HG03378 (cell line): Measurements from ENCODE around the gene CIAO3.
A peak's percentile ranks its signal among the peaks of the same experiment; 100 is the strongest.
"Not testable (repeated sequence)": the region's sequence is repeated elsewhere in the genome, so short reads cannot be mapped to it uniquely, and the experiment has no call there.

Experiments
- ATAC-seq: cut with Tn5 transposase; IDR thresholded peaks from one replicate; pipeline ENCODE4 v1.9.1; 2021; ENCODE audit warnings: mild to moderate bottlenecking, moderate library complexity; ENCODE audit not compliant: unreplicated experiment

Gene CIAO3

DNA sequence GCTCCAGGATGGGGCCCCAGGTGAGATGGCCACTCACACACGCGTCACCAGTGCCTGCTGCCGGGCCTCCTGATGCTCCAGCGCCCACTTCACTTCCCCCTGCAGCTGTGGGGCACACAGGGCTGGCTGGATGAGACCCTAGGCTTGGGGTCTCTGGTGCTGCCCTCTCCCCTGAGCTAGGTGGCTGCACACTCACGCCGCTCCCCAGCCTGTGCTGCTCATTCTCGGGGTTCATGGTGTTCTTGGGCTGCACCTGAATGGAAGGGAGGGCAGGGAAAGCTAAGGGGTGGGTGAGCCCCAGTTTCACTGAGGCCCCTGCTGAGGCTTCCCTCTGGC lies 15.8 kb downstream of the CIAO3 start:
- ATAC-seq, result no peak

DNA sequence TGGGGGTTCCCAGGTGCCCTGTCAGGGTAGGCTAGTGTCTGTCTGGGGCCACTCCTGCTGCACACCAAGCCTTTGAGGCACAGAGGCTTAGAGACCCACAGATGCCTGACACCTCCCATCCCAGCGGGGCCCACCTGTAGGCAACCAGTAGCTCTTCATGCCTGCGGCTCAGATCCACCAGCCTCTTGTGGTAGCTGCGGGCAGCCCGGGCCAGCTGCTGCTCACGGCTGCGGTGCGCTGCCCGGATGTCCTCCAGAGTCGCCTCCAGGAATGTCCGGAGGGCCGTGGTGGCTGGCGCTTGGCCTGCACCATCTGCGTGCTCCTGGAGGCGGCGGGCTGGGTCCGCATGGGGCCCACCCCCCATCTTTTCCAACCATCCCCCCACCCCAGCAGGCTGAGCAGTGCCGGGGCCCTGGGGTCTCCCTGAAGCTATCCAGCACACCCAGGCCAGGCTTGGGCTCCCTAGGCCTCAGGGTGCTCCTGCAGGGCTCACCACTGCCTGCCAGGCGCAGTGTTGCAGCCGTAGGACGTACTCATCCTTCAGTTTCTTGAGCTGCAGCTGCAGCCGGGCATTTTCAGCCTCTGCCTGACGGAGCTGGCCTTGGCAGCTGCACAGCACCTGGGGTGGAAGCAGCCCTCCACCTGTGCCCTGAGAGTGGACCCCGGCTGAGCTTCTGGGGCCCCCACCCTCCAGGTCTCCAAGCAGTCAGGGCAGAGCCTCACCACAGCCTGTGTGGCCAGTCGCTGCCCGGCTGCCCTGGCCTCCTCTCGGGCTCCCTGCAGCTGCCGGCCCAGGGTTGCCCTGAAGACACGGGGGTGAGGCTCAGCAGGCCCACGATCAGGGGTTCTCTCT lies 16.4 kb downstream of the CIAO3 start:
- no peak for ATAC-seq

DNA sequence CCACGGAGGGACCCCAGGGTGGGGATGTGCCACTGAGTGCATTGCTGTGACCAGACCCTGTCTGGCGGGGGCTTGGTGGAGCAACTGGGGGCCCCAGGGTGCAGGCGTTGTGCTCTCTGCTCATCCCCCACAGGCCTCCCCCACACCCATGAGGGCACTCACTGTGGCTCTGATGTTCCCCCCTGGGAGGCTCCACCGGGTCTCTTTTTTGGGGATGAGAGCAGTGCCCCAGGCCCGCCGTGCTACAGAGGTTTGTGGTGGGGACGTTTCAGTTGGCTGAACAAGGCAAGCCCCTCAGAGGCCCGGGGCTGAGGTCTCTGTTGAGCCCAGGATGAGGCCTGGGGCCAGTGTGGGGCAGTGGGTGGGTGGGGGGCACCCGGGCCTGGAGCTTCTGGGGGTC lies 17.1 kb downstream of the CIAO3 start:
- no peak for ATAC-seq

DNA sequence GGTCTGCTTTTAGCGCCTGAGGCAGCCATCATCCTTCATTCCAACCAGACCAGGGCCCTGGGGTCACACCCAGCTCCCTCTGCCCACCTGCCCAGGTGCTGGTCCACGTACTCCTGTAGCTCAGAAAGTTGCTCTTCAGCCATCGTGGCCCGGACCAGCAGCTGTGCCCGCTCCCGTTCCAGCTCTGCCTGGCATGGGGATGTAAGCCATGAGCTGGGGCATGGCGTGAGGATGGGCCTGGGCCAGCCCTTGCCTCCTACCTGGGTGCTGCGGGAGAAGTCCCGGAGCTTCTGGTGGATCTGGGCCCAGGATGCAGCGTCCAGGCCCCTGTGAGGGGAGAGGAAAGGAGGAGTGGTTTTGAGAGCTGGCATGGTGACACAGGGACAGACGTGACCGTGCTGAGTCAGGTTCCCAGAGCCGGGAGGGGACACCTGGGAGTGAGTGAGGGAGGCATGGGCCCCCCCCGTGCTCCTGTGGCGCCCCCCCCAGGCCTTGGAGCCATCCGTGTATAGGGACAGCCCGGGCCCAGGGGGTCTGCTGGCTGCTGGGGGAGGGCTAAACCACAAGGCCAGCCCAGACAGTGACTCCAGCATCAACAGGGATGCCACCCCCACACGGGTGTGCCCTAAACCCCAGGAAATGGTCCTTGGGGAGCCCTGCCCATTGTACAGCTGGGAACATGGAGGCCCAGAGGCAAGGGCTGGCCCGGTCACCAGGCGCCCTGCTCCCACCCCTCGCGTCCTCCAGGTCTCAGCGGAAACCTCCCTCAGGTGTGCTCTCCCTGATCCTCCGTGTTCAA lies 17.8 kb downstream of the CIAO3 start:
- no peak for ATAC-seq

DNA sequence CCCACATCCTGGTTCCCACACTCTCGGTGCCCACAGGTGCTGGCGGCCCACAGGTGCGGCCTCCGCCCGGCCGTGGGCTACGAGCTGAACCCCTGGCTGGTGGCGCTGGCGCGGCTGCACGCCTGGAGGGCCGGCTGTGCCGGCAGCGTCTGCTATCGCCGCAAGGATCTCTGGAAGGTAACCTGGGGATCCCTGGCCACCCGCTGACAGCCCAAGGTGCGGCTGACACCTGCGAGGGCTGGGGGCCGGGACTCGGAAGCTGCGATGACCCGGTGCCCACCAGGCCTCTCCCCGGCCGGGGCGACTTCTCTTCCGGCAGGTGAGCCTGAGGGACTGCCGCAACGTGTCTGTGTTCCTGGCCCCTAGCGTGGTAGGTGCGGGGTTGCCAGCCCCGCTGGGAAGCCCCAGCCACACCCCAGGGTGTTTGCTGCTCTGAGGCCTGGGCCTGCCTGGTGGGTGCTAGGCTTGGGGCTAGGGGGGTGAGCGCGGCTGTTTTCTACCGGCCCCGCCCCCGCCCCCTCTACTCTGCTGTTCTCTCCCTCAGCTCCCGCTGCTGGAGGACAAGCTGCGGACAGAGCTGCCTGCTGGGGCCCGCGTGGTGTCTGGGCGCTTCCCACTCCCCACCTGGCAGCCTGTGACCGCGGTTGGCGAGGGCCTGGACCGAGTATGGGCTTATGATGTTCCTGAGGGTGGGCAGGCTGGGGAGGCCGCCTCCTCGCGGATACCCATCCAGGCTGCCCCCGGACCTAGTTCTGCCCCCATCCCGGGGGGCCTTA lies 18.8 kb downstream of the CIAO3 start:
- no peak for ATAC-seq

DNA sequence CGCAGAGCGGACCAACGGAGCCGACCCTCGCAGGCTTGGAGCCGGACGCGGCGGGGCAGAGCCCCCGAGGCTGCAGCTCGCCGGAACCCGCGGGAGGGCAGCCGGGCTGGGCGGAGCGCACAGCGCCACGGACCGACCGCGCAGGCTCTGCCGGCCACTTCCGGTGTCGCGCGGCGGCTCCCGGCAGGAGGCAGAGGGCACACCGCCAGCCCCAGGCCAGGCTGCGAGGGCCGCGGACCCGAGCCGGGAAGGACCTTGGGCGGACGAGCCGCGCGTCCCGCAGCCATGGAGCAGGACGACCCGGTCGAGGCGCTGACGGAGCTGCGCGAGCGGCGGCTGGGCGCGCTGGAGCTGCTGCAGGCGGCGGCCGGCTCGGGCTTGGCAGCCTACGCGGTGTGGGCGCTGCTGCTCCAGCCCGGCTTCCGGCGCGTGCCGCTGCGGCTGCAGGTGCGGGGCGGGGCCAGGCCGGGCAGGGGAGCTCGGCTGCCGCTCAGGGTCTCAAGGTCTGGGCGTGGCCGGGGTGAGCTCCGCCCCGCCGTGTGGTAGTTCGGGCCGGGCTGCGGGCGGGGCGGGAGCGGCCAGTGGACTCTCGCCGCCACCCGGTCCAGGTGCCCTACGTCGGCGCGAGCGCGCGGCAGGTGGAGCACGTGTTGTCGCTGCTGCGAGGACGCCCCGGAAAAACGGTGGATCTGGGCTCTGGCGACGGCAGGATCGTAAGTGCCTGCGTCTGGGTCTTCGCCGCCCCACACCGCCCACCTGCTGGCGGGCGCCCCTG lies 19.6 kb downstream of the CIAO3 start, which contains the start of gene ANTKMT:
TSS of gene ANTKMT (plus strand) at position 157 of the 775 bp plus-strand sequence. CDS start at position 286, 129 bp downstream.
- ATAC-seq, result peak; percentile 33

DNA sequence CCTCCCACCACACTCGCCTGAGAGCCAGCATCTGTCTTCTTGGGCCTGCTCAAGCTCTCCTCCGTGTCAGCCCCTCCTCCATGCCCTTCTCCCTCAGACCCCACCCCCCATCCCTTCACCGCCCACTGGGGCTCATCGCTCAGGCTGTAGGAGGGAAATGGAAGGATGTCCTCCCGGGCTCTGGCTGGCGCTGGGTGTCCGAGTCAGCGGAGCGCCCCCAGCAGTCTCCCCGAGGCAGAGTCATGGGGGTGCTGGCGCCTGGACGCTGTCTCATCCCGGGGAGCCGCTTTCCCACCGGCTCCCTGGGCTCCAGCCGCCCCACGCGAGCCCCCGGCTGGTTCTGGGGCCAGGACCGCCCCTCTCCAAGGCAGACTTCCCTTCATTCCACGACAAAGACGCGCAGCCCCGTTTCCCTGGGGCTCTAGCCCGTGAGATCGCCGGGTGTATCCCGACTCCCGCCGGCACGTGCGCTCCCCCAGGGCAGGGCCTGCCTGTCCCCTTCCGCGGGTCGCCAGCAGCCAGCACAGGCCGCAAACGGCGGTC lies 20.3 kb downstream of the CIAO3 start:
- peak; percentile 3 for ATAC-seq

DNA sequence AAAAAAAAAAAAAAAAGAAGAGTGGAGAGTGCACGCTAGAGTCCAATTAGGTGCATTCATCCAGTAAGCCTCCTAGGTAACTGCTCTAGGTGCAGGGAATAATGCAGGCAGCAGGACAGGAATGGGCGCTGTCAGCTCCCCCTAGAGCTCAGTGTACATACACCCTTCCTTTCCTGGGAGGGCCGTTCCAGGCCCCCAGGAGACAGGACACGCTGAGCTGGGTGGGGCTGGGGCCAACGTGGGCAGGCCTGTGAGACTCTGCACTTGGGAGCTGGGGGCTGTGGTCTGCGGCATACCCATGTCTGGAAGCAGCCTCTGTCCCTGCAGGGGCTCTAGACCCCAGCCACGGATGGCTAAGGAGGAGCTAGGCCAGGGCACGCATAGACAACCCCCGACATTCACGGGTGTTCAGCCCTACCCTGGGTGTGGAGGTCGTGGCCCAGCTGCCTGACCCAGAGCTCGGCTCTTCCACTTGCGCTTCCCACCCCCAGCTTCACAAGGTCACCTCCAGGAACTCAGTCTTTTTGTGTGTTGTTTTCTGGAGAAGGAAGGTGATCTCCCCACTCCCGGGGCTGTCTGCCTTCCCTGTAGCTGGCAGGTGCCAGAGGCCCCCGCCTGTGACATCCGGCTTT lies 20.9 kb downstream of the CIAO3 start:
- no peak for ATAC-seq

DNA sequence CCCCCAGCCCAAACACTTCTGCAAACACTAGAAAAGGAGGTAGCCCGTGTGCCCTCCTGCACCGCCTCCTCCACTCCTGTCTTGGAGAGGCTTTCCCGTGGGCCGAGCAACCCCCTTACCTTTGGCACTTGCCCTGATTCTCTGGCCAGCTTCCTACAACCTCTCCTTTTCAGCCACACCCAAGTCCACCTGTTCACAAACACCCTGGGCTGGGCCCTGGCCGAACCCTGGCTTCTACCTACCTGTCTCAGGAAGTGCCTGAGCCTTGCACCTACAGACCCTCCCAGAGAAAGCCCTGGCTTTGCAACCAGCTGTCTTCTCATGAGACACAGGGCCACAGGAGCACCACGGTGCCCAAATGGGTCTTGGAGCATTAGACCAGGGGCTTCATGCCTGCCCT lies 21.9 kb downstream of the CIAO3 start:
- no peak for ATAC-seq

DNA sequence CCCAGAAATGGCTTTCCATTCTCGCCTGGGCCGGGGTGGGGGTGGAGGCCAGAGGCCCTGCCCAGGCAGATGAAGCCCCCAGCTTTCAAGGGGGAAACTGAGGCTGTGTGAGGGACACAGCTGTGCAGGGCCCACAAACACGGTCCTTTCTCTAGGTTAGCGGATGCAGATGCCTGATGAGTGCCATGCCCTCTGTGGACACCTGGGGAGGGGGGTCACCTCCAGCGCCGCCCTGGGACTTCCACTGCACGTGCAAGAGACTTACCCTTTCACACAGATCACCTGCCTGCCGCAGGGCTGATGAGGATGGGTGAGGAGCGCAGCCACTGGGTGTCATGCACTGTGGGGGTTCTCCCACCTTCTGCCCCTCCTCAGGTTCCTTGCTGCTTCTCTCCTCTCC lies 22.4 kb downstream of the CIAO3 start:
- no peak for ATAC-seq

DNA sequence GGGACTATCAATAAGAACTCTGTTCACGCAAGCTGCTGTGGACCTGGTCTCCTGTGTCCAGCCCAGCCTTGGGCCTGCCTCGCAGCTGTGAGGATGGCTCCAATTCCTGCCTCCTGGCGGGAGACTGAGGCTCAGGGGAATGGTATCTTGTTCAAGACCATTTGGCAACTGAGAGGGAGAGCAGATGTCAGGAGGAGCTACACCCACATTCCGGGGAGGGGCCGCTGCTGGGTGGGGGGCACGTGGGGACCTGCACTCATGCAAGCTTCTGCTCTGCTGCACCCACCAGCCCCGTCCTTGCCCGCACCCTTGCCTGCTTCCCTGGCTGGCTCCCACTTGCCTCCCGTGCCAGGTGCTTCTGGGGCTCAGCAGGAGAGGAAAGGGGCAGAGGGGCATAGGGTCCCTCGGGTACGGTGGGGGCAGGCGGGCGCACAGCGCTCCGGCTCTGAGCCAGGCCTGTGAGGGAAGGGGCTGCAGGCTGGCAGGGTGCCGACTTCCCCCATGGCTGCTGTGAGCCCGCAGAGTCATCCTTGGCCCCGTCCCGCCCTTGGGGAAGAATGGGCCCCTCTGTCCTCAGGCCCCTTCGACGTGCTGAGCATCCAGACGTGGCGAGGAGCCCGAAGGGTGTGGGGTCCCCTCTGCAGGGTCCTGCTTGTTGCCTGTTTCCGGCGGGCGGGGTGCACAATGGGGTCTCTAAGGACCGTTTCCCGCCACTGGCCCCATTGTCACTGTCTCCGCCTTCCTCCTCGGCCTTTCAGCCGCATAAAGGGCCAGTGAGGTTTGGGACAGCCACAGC lies 23.1 kb downstream of the CIAO3 start:
- no peak for ATAC-seq

DNA sequence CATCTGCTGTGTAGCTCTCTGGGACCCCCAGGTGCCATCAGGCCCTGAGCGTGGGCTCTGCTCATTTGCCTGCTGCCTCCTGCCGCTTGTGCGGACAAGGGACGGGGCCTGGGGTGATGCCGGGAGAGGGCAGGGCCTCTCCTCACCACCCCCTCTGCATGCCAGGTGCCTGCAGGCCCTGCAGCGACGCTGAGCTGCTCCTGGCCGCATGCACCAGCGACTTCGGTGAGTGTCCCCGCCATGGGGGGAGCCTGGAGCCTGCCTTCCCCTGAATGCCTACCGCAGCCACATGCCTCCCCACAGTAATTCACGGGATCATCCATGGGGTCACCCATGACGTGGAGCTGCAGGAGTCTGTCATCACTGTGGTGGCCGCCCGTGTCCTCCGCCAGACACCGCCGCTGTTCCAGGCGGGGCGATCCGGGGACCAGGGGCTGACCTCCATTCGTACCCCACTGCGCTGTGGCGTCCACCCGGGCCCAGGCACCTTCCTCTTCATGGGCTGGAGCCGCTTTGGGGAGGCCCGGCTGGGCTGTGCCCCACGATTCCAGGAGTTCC lies 23.9 kb downstream of the CIAO3 start:
- no peak for ATAC-seq

DNA sequence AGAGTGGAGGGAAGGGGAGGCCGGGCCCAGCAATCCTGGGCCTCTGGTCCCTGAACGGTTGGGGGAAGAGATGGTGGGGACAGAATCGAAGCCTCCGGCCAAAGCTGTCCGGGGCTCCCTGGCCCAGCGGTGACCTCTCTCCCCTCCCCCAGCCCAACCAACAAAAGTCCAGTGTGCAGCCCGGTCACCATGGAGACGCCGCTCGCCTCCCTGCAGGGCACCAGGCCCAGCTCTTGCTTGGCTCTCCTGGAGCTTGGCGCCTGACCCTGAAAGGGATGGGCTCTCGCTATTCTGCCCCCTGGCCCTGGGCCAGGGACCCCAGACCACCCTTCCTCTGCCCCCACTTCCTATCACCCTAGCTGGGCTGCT lies 24.6 kb downstream of the CIAO3 start:
- no peak for ATAC-seq

DNA sequence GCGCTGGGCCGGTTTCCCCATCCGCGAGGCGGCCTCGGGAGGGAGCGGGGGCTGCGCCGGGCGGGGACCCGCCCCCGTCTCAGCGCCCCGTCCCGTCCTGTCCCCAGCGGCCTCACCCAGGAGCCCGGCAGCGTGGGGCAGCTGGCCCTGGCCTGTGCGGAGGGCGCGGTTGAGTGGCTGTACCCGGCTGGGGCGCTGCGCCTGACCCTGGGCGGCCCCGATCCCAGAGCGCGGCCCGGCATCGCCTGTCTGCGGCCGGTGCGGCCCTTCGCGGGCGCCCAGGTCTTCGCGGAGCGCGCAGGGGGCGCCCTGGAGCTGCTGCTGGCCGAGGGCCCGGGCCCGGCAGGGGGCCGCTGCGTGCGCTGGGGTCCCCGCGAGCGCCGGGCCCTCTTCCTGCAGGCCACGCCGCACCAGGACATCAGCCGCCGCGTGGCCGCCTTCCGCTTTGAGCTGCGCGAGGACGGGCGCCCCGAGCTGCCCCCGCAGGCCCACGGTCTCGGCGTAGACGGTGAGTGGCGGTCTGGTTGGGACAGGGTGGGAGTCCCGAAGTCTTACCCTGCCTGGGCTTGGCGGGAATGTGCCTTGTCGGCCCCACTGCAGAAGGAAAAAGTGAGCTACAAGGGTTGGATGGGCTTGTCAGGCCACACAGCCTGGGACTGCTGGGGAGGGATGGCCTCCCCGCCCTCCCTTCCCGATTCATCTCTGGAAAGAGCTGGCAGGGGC lies 25.2 kb downstream of the CIAO3 start:
- ATAC-seq, result no peak

DNA sequence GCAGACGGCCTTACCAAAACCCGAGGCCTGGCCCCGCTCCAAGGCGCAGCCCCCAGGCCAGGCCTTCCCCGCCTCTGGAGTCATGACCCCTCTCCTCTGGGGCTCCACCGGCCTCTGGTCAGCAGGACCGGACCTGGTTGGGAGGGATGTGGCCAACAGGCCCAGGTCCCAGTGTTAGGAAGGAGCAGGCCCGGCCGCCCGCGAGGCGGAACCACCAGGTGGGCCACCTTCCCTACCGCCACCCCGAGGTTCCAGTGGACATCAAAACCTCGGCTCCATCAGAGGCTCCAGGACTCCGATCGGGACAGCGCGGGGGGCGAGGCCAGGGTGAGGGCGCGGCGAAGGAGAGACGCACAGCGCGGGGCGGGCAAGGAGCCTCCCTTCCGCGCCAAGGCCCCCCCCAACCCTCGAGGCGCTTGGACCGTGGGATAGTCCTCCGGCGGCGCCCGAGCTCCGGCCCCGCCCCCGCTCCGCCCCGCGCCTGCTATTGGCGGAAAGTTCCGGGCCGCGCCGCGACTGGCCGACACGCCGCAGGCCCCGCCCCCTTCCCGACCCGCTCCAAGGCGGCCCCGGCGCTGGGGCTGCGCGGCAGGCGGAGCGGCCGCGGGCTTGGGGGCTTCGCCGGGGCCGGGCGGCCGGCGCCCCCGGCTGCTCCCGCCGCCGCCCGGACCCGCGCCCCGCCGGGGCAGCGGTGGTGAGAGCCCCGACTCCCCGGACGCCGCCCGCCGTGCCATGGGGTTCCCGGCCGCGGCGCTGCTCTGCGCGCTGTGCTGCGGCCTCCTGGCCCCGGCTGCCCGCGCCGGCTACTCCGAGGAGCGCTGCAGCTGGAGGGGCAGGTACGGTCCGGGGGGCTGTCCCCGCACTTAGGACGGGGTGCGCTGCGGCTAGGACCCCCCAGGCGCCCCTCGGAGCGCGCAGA lies 26.0 kb downstream of the CIAO3 start, which contains the start of gene METRN:
TSS of gene METRN (plus strand) at position 561 of the 919 bp plus-strand sequence. CDS start at position 733, 172 bp downstream.
- ATAC-seq, result no peak

DNA sequence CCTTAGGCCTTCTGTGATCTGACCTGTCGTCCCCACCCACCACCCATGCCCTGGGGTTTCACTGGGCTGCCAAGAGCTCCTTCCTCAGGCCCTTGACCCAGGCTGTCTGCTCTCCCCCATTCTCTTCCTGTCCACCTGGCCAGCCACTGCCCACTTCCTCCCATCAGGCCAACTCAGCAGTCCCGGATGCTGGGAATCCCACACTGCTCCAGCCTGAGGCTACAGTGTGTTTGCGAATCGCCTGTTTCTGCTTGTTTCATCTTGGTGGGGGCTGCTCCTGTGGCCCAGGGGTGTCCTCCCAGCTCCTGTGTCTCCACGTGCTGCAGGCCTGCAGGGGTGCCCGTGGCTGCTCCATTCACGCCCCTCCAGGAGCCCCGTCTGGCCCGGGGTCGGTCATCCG lies 26.7 kb downstream of the CIAO3 start:
- ATAC-seq, result no peak

DNA sequence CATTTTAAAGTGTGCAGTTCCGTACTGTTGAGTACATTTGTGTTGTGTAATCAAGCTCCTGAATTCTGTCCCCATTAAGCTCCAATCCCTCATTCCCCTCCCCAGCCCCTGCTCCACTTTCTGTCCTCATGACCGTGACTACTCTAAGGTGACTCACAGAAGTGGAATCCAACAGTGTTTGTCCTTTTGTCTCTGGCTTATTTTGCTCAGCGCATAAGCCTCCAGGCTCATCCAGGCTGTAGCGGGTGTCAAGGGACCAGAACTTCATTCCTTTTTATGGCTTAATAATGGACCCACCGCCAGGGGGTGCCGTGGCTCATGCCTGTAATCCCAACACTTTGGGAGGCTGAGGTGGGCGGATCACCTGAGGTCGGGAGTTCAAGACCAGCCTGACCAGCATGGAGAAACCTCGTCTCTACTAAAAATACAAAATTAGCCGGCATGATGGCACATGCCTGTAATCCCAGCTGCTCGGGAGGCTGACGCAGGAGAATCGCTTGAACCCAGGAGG lies 28.0 kb downstream of the CIAO3 start:
- not testable (repeated sequence) for ATAC-seq
